Measurements from ENCODE around the gene ZMIZ1. TPM values are rescaled to one million over a fixed set of nuclear protein-coding genes. Genes with fewer than 3 reads are reported as not detected.

ZMIZ1 gene
- total RNA-seq, 2 experiments from 2014 or later = 14.6 to 15.5 TPM

DNA sequence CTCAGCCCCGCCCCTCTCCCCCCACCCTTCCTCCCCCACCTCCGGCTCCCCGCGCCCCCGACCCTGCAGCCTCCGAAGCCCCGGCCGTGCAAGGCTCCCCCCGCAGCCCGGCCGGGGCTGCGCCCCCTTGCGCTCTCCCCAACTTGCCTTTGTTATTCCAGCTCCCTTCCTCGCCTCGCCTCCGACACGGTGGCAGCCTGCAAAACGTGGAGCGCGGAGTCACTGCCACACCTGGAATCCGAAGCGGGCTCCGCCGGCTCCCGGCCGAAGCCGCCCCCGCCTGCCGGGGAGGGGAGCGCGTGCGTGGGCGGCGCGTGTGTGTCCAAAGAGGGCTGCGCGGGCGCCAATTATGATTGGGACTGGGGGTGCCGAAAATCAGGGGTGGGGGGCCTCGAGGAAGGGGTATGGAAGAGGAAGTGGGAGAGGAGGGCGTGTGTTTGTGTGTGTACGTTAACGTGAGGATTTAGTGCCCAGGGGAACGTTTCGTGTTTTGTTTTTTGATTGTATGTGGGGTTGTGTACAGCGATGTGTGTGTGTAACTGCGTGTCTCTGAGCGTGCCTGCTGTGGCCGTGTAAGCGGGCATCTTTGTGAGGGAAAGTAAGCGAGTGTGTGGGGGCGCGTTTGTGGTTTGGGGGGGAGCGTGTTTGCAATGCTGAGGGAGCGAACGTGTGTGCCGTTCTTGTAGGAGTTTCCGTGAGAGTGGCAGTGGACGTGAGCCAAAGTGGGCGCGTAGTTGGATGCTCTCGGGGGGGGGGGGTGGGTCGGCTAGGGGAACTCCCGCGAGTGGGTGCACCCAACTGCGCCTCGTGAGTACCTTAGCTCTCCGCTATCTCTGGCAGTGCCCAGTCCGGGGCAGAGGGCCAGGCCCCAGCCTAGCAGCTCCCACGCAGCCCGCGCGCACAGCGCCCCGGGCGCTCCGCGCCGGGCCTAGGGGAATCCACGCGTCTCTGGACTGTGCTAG, 1.2 kb upstream of the ZMIZ1 start:
- Mint-ChIP-seq H3K9me3 (no peaks in the 10 kb centered on the region), H3K27ac (peak overlapping the region; percentile 86), H3K27me3 (no peaks in the 10 kb centered on the region), H3K36me3 (ENCODE audit: low read depth) (peaks cover 15% of the 10 kb centered on the region), H3K4me1 (ENCODE audit: low read depth) (peaks cover 62% of the 10 kb centered on the region), H3K4me3 (peak overlapping the region; percentile 96)
- H3K27ac ChIP-seq (ENCODE audit: low read depth in 1 of 2, low read length in 2 of 2) = peak overlapping the region; percentile 44 to 46
- H3K4me3 ChIP-seq (ENCODE audit: low read length) = peak overlapping the region; percentile 97
- H3K36me3 ChIP-seq (ENCODE audit: insufficient read depth, low read length) = no peaks in the 10 kb centered on the region
- peak; percentile 60 to 92 (median 80) for DNase-seq
- CTCF ChIA-PET = interaction anchor here (1.0 kb wide), 1 partner anchor 128 kb away, joined by 4 read pairs; no protein-coding TSS in a partner anchor
- peak; percentile 46 for ATAC-seq (ENCODE audit: poor library complexity)
- POLR2A ChIA-PET = interaction anchor here (0.6 to 3.7 kb wide), 16 partner anchors 9 to 1033 kb away, joined by 3 to 27 read pairs (median 3); no protein-coding TSS in a partner anchor
- no peaks in the 10 kb centered on the region for H3K9me3 ChIP-seq (ENCODE audit: control insufficient read depth in 1 of 2, insufficient read depth in 1 of 2, low read length in 2 of 2)
- no peaks in the 10 kb centered on the region for H3K27me3 ChIP-seq (ENCODE audit: control insufficient read depth in 1 of 2, insufficient read depth in 2 of 2, low read length in 2 of 2)
- intact Hi-C loops (cut with DNase I, micrococcal nuclease) = loop anchor here (2.0 to 10.0 kb wide), 7 partner anchors 95 to 1030 kb away; partner anchors contain the start of gene ZCCHC24 (in 1 of the 2)
- H3K4me1 ChIP-seq (ENCODE audit: insufficient read depth, low read length) = peaks cover 64% of the 10 kb centered on the region
- TF ChIP-seq, protein P1, sequence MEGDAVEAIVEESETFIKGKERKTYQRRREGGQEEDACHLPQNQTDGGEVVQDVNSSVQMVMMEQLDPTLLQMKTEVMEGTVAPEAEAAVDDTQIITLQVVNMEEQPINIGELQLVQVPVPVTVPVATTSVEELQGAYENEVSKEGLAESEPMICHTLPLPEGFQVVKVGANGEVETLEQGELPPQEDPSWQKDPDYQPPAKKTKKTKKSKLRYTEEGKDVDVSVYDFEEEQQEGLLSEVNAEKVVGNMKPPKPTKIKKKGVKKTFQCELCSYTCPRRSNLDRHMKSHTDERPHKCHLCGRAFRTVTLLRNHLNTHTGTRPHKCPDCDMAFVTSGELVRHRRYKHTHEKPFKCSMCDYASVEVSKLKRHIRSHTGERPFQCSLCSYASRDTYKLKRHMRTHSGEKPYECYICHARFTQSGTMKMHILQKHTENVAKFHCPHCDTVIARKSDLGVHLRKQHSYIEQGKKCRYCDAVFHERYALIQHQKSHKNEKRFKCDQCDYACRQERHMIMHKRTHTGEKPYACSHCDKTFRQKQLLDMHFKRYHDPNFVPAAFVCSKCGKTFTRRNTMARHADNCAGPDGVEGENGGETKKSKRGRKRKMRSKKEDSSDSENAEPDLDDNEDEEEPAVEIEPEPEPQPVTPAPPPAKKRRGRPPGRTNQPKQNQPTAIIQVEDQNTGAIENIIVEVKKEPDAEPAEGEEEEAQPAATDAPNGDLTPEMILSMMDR (IDR thresholded peaks at IDR 0.05) = no peak

DNA sequence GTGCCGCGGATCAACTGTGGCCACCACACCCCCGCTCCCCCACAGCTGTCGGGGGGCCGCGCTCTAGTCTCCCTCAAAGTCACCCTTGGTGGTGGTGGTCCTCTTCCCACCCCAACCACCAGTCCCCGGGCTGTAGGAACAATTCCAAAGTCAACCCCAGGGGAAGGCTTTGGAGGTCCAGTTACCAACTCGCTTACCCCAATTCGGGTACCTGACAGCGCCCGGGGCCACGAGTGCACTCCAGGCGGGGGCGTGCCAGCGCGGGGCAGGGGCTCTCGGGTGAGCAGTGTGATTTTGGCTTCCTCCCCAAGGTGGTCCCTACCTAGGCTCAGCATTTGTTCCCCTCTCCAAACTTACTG, 584 bp upstream of the ZMIZ1 start:
- CTCF ChIA-PET = no interaction called here
- DNase-seq (peak in 8 of 14 experiments; percentile 25 to 61 (median 42)), ATAC-seq (ENCODE audit: poor library complexity) (no peak)
- Histone ChIP-seq H3K36me3 (ENCODE audit: insufficient read depth, low read length) (no peaks in the 10 kb centered on the region), H3K4me3 (ENCODE audit: low read length) (peak overlapping the region; percentile 97), H3K4me1 (ENCODE audit: insufficient read depth, low read length) (peaks cover 64% of the 10 kb centered on the region), H3K27me3 (ENCODE audit: control insufficient read depth in 1 of 2, insufficient read depth in 2 of 2, low read length in 2 of 2) (no peaks in the 10 kb centered on the region), H3K27ac (ENCODE audit: low read depth in 1 of 2, low read length in 2 of 2) (peak overlapping the region; percentile 44 to 46), H3K9me3 (ENCODE audit: control insufficient read depth in 1 of 2, insufficient read depth in 1 of 2, low read length in 2 of 2) (no peaks in the 10 kb centered on the region)
- Mint-ChIP-seq H3K4me1 (ENCODE audit: low read depth) (peaks cover 61% of the 10 kb centered on the region), H3K27me3 (no peaks in the 10 kb centered on the region), H3K4me3 (peak overlapping the region; percentile 96), H3K36me3 (ENCODE audit: low read depth) (peaks cover 15% of the 10 kb centered on the region), H3K27ac (peak overlapping the region; percentile 86), H3K9me3 (no peaks in the 10 kb centered on the region)
- intact Hi-C loops (cut with DNase I, micrococcal nuclease) = loop anchor here (5.0 to 10.0 kb wide), 6 partner anchors 96 to 1031 kb away; partner anchors contain the start of gene ZCCHC24 (in 1 of the 2)
- POLR2A ChIA-PET = interaction anchor here (1.0 to 3.7 kb wide), 6 partner anchors 16 to 123 kb away, joined by 3 to 27 read pairs (median 4); no protein-coding TSS in a partner anchor
- TF ChIP-seq, protein P1 (IDR thresholded peaks at IDR 0.05) = no peak

DNA sequence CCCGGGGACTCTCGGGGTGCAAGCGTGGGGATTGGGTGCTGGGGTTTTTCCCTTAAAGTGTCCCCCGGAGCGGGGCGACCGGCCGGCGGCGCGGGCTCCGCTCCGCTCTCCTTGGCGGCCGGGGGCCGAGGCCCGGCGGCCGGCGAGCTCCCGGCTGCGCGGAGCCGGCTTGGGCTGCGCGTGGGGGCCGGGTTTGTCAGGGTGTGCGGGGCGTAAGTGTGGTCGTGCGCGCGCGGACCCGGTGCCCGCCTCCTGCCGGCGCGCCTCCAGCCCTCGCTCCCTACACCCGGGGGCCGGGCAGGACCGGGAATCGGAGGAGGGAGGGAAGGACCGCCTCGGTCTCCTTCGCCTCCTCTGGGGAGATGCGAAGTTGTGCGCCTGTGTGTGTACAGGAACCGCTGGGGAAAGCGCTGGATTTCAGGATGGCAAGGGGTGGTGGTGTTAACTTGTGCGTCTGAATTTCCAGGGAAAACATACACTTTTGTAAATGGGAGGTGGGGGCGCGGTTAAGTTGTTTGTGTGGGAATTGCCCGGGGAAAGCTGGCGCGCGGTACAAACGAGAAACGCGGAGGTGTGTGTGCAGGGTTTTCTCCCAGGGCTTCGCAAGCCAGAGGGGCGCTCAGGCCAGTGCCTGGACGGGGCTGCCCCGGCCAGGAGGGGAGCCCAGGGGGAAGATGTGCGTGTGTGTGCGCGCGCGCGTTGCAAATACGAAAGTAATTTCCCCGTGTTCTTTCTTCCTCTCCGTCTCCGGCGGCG, 737 bp downstream of the ZMIZ1 start:
- Mint-ChIP-seq H3K36me3 (ENCODE audit: low read depth) (peaks cover 15% of the 10 kb centered on the region), H3K4me3 (peak overlapping the region; percentile 97), H3K27ac (peak overlapping the region; percentile 78), H3K27me3 (no peaks in the 10 kb centered on the region), H3K4me1 (ENCODE audit: low read depth) (peaks cover 48% of the 10 kb centered on the region), H3K9me3 (no peaks in the 10 kb centered on the region)
- ChIA-PET POLR2A (interaction anchor here (0.8 to 3.7 kb wide), 3 partner anchors 18 to 77 kb away, joined by 3 to 27 read pairs (median 3); no protein-coding TSS in a partner anchor), CTCF (no interaction called here)
- Histone ChIP-seq H3K27ac (ENCODE audit: low read depth in 1 of 2, low read length in 2 of 2) (peak overlapping the region in 1 of 2 donors; percentile 46), H3K4me1 (ENCODE audit: insufficient read depth, low read length) (peaks cover 63% of the 10 kb centered on the region), H3K27me3 (ENCODE audit: control insufficient read depth in 1 of 2, insufficient read depth in 2 of 2, low read length in 2 of 2) (no peaks in the 10 kb centered on the region), H3K9me3 (ENCODE audit: control insufficient read depth in 1 of 2, insufficient read depth in 1 of 2, low read length in 2 of 2) (no peaks in the 10 kb centered on the region), H3K4me3 (ENCODE audit: low read length) (peak overlapping the region; percentile 97), H3K36me3 (ENCODE audit: insufficient read depth, low read length) (no peaks in the 10 kb centered on the region)
- intact Hi-C loops (cut with DNase I, micrococcal nuclease) = loop anchor here (1.0 to 10.0 kb wide), 9 partner anchors 78 to 1032 kb away; partner anchors contain the start of gene ZCCHC24 (in 1 of the 2)
- TF ChIP-seq, protein P1 (IDR thresholded peaks at IDR 0.05) = no peak
- DNase-seq = peak in 10 of 14 experiments; percentile 22 to 70 (median 52)
- peak; percentile 5 for ATAC-seq (ENCODE audit: poor library complexity)

Measured in CD4-positive, alpha-beta T cell (primary cell).